Esophagus squamous epithelium (tissue), 4 donors: Measurements from ENCODE around the gene CCDC181.

Experiments used
- CTCF ChIP-seq, 6 experiments: fragments of 450-650 bp in 4 of 6; fragments of 200-600 bp in 2 of 6; sonication (generic) in 2 of 6; IDR thresholded peaks; one replicate each; pipeline ENCODE4 v1.5.1; 2016 to 2019; ENCODE audit warnings: antibody characterized with exemption in 6 of 6, mild to moderate bottlenecking in 4 of 6, moderate library complexity in 4 of 6
- POLR2A ChIP-seq, 4 donors: fragments of 450-650 bp; IDR thresholded peaks; one replicate each; pipeline ENCODE4 v1.6.1; 2017; ENCODE audit warnings: antibody characterized with exemption in 4 of 4, mild to moderate bottlenecking in 4 of 4, moderate library complexity in 3 of 4

GRCh38 chr1:169421309-169421708, 6.0 kb downstream of the CCDC181 start:
- no peak for TF ChIP-seq CTCF (IDR thresholded peaks at IDR 0.05)
- TF ChIP-seq POLR2A (IDR thresholded peaks at IDR 0.05): no peak
